PC-9 (cell line): ENCODE results near the gene FBXL17.

Source experiments
- EZH2 ChIP-seq: fragments of 200-600 bp; sonication (generic); IDR thresholded peaks from 2 replicates; pipeline ENCODE4 v1.8.0; 2017; ENCODE audit warnings: antibody characterized with exemption, low read depth
- TF ChIP-seq, protein P1 (sequence below): fragments of 200-600 bp; sonication (generic); conservative IDR thresholded peaks from 2 replicates; pipeline ENCODE4 v1.6.1; 2017; ENCODE audit warnings: mixed run types, antibody characterized with exemption, mild to moderate bottlenecking, moderate library complexity

DNA sequence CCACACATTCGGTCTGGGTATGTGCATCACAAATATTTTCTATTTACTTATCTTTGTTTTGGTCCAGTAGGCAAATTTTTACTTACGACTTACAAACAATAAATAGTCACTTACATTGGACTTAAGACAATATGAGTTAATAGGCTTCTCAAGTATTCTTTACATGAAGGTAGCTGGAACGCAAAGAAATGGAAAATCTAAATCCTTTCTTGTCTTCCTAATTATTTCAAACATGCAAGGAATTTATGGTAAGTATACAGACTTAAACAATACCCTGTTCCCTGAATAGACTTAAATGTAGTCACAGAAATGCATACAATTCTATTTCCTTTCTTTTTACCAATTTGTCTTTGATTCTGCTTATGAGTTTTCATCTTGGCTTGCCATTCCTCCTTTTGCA lies 448.6 kb downstream of the FBXL17 start:
- TF ChIP-seq, protein P1, sequence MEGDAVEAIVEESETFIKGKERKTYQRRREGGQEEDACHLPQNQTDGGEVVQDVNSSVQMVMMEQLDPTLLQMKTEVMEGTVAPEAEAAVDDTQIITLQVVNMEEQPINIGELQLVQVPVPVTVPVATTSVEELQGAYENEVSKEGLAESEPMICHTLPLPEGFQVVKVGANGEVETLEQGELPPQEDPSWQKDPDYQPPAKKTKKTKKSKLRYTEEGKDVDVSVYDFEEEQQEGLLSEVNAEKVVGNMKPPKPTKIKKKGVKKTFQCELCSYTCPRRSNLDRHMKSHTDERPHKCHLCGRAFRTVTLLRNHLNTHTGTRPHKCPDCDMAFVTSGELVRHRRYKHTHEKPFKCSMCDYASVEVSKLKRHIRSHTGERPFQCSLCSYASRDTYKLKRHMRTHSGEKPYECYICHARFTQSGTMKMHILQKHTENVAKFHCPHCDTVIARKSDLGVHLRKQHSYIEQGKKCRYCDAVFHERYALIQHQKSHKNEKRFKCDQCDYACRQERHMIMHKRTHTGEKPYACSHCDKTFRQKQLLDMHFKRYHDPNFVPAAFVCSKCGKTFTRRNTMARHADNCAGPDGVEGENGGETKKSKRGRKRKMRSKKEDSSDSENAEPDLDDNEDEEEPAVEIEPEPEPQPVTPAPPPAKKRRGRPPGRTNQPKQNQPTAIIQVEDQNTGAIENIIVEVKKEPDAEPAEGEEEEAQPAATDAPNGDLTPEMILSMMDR: no peak
- TF ChIP-seq EZH2: no peak
